ENCODE measurements around the gene AK1. TPM values are rescaled to one million over a fixed set of nuclear protein-coding genes. Genes with fewer than 3 reads are reported as not detected.
A peak's percentile ranks its signal among the peaks of the same experiment; 100 is the strongest.

AK1 gene
- total RNA-seq, 1 donor from 2014 or later: 185 TPM

DNA sequence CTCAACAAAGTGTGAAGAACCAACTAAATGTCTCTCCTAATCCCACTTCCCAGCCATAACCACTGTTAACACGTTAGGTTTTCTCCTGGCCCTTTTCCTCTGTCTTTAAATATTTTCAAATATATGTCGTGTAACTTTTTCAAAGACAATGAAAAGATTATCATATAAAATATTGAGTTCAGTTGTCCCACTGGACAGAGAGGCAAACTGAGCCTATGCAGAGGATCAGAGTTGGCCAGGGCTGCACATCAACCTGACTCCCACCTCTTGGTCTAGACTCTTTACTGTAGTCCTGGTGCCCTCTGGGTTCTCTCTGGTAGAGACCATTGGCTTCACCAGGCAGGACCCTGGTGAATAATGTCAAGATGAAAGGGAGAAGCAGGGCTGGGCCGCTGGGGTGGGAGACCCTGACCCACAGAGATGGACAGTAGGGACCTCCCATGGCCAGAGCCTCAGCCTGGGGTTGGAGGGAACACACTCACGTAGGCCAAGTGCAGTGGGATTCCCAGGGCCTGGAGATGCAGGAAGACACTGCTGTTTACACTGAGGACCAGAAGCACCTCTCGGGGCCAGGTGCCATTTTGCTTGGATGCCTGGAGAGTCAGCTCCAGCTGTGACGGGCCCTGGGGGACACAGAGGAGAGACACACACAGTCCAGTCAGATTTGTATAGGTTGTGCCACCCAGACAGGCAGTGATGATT is 48.1 kb downstream of the AK1 start:
- Histone ChIP-seq H3K27me3 (ENCODE audit: low read depth) (no peaks in the 10 kb centered on the region), H3K9me3 (no peaks in the 10 kb centered on the region), H3K36me3 (peaks cover 47% of the 10 kb centered on the region), H3K4me1 (peaks cover 85% of the 10 kb centered on the region), H3K27ac (peak overlapping the region; percentile 83), H3K4me3 (no peak overlapping the region)
- DNase-seq: no peak
- no peak for TF ChIP-seq CTCF (IDR thresholded peaks at IDR 0.05)
- intact Hi-C loops (cut with DNase I): no loop called here
- no peak for ATAC-seq

DNA sequence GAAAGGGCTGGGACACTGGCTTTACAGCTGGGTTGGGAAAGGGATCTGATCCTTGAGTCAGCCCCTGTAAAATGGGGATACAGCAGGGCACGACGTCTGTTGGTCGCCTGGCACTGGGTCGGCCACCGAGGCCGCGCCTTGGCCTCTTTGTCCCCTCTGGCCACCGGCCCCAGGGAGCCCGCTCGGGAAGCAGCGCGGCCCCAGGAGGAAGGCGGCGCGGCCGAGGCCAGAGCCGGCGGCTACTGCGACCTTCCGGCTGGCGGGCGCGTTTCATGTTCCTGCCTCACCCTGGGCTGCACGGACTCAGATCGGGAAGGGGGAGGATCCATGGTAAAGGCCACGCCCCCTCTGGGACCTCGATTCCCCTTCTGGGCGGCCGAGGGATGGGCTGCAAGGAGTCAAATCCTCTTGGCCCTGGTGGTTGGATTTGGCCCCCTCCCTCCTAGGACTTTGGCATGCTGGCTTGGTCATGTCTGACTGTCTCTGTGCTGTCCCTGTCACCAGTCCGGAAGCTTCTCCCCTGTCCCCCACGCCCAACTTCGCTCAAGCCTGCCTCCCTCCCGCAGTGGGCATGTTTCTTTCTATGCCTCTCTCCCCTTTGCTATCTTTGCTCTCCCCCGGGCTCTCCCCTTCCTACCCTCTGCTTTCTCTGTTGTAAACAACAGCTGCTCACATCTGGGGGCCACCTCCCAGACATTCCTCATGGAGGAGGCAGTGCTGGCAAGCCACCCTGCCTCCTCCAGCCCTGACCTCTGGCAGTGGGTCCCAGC is 49.0 kb downstream of the AK1 start:
- H3K9me3 ChIP-seq: no peaks in the 10 kb centered on the region
- TF ChIP-seq CTCF (IDR thresholded peaks at IDR 0.05): peak; percentile 21
- intact Hi-C loops (cut with DNase I): no loop called here
- peak overlapping the region; percentile 34 for H3K4me3 ChIP-seq
- peak overlapping the region; percentile 83 for H3K27ac ChIP-seq
- peak; percentile 84 for DNase-seq
- no peaks in the 10 kb centered on the region for H3K27me3 ChIP-seq (ENCODE audit: low read depth)
- peak; percentile 89 to 90 for ATAC-seq
- H3K36me3 ChIP-seq: peaks cover 56% of the 10 kb centered on the region
- peaks cover 76% of the 10 kb centered on the region for H3K4me1 ChIP-seq

DNA sequence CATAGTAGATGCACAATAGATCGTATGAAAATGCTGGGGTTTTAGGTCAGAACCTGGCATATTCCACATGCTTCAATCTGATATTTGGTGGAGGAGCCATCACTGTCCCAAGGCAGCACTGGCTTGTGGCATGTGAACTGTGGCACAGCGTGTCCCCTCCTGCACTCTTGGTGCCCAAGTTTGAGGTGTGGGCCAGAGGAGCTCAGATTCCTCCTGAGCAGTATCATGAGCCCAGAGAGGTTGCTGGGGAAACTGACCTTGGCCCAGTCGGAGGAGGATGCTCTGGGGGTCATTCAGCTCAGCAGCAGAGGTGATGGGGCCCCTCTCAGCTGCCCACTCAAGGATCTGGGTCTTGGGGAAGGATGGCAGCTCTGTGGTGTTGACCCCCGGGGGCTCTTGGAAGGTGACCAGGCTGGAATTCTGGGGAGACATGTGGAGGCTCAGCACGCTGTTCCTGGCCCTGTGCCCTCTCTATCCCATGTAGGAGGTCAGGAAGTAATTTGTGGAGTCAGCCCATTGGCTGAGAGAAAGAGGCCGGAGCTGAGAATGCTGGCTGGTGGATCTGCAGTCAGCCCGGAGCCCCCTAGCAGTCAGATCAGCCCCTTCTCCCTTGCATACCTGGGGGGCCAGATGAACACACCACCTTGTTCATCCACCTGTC is 51.1 kb downstream of the AK1 start:
- peak overlapping the region; percentile 83 for H3K27ac ChIP-seq
- no peaks in the 10 kb centered on the region for H3K9me3 ChIP-seq
- no peak overlapping the region for H3K4me3 ChIP-seq
- no peak for DNase-seq
- peaks cover 72% of the 10 kb centered on the region for H3K36me3 ChIP-seq
- peaks cover 55% of the 10 kb centered on the region for H3K4me1 ChIP-seq
- H3K27me3 ChIP-seq (ENCODE audit: low read depth): no peaks in the 10 kb centered on the region
- no peak for ATAC-seq
- no peak for TF ChIP-seq CTCF (IDR thresholded peaks at IDR 0.05)
- intact Hi-C loops (cut with DNase I): no loop called here

- H3K36me3 ChIP-seq: peaks cover 73% of the 10 kb centered on the region
- intact Hi-C loops (cut with DNase I): no loop called here
- DNase-seq: peak; percentile 66
Observed at GRCh38 chr9:127825319-127826051, 52.0 kb downstream of the AK1 start.

More at GRCh38 chr9:127825319-127826051, 52.0 kb downstream of the AK1 start:
- Histone ChIP-seq H3K4me3 (no peak overlapping the region), H3K27ac (no peak overlapping the region), H3K9me3 (no peaks in the 10 kb centered on the region), H3K27me3 (ENCODE audit: low read depth) (no peaks in the 10 kb centered on the region), H3K4me1 (peaks cover 49% of the 10 kb centered on the region)
- TF ChIP-seq CTCF (IDR thresholded peaks at IDR 0.05): peak; percentile 33
- peak; percentile 17 to 34 for ATAC-seq

Data from lower lobe of right lung (tissue), 2 donors.